ENCODE results near the gene KIAA1755. TPM values are rescaled to one million over a fixed set of nuclear protein-coding genes. Genes with fewer than 3 reads are reported as not detected.

Gene KIAA1755
- total and polyA plus RNA-seq, 9 of the 15 experiments (the other 6 are each of a cell fraction or from before 2014, with no cell fraction given), result not detected

GRCh38 chr20:38165089-38165965 is 95.2 kb downstream of the KIAA1755 start, which contains the start of gene TGM2:
Gene TGM2, minus strand, starts transcription at chr20:38165270. Its CDS starts 72 bp downstream, at chr20:38165198.
- no TSS peak for BruUV-seq (replicated peaks)
- WGBS (ENCODE audit: insufficient coverage, low coverage, missing lambda C conversion rate), result 13% methylated on average over 29 of the region's 46 CpGs
- H3K36me3 ChIP-seq (ENCODE audit: control insufficient read depth, insufficient read depth, low read length), result peaks cover 12% of the 10 kb centered on the region
- H3K9ac ChIP-seq (ENCODE audit: insufficient read depth in 1 of 2, low read depth in 2 of 2, low read length in 2 of 2), result peak within 1 kb of the TSS; percentile 67 to 89
- POLR2A ChIA-PET, result interaction anchor here (0.6 to 1.8 kb wide), 3 partner anchors 51 to 627 kb away, joined by 3 to 5 read pairs (median 3); no protein-coding TSS in a partner anchor
- in situ Hi-C loops (cut with MboI), result loop anchor here (10.0 kb wide), 1 partner anchor 91 kb away; no protein-coding TSS in a partner anchor
- H4K20me1 ChIP-seq (replicated peaks; ENCODE audit: control insufficient read depth, insufficient read depth, low read length), result 0 out of 2 replicates have a peak, but pooled peaks cover under 1% of the 10 kb centered on the region
- no peaks in the 10 kb centered on the region for H3K9me3 ChIP-seq (replicated peaks; ENCODE audit: control insufficient read depth, insufficient read depth, low read depth, low read length)
- DNase-seq (ENCODE audit: extremely low read depth in 1 of 4, low spot score in 3 of 4) (peak; percentile 90 to 96 (median 94)), FAIRE-seq (peak; percentile 59), ATAC-seq (peak; percentile 96)
- H2AFZ ChIP-seq (ENCODE audit: low read depth, low read length), result peak within 1 kb of the TSS; percentile 82
- peak within 1 kb of the TSS; percentile 61 for H3K27ac ChIP-seq (ENCODE audit: extremely low read depth, low read depth, low read length)
- peak within 1 kb of the TSS; percentile 54 for H3K4me3 ChIP-seq
- intact Hi-C loops (cut with micrococcal nuclease), result loop anchor here (1.0 to 2.0 kb wide), 4 partner anchors 52 to 108 kb away; no protein-coding TSS in a partner anchor
- H3K9me1 ChIP-seq (ENCODE audit: control insufficient read depth, insufficient read depth, low read length), result no peaks in the 10 kb centered on the region
- H3K27me3 ChIP-seq (ENCODE audit: control insufficient read depth in 2 of 2, insufficient read depth in 2 of 2, low read length in 2 of 2), result no peaks in the 10 kb centered on the region
- peak within 1 kb of the TSS; percentile 99 for H3K4me2 ChIP-seq (ENCODE audit: insufficient read depth, low read length)
- CTCF ChIA-PET (ENCODE audit: low intra/inter-chr PET ratio), result interaction anchor here (1.0 to 3.4 kb wide), 3 partner anchors 92 to 108 kb away, joined by 3 to 30 read pairs (median 15); no protein-coding TSS in a partner anchor
- H3K4me1 ChIP-seq (replicated peaks in 1 of 2; ENCODE audit: control insufficient read depth in 2 of 2, insufficient read depth in 2 of 2, low read length in 2 of 2), result peaks cover 43 to 48% of the 10 kb centered on the region in 2 experiments; a peak in 4 of 5 replicates
- H3K79me2 ChIP-seq (ENCODE audit: control insufficient read depth, insufficient read depth, low read length), result peaks cover 42% of the 10 kb centered on the region
- TF ChIP-seq POLR2A (conservative IDR thresholded peaks at IDR 0.05) (no peak; the same call in 1 of the 2 replicates), GTF3C2 (IDR thresholded peaks at IDR 0.05; ENCODE audit: borderline replicate concordance, extremely low read depth, insufficient read length) (no peak), ZBTB17 (CRISPR knock-in tag; IDR thresholded peaks at IDR 0.05) (no peak), XRCC5 (IDR thresholded peaks at IDR 0.05; ENCODE audit: low read depth, low read length) (peak; percentile 62), FOXJ3 (CRISPR knock-in tag; IDR thresholded peaks at IDR 0.05) (no peak), SRSF9 (IDR thresholded peaks at IDR 0.05; ENCODE audit: borderline replicate concordance, low read depth, low read length) (no peak), RBM14 (IDR thresholded peaks at IDR 0.05; ENCODE audit: borderline replicate concordance, insufficient read depth, low read depth, low read length) (no peak), E2F1 (CRISPR knock-in tag; IDR thresholded peaks at IDR 0.05) (no peak), TRIM24 (IDR thresholded peaks at IDR 0.05) (peak; percentile 51 to 61; a peak in 1 of 4 replicates), SOX6 (IDR thresholded peaks at IDR 0.05) (0 out of 2 replicates have a peak, but pooled peaks have one; percentile 23), WHSC1 (IDR thresholded peaks at IDR 0.05; ENCODE audit: low read length) (no peak), CBX5 (IDR thresholded peaks at IDR 0.05; ENCODE audit: borderline replicate concordance, low read depth) (no peak), RBM22 (IDR thresholded peaks at IDR 0.05; ENCODE audit: low read depth, low read length, poor library complexity, severe bottlenecking) (no peak)
- TF ChIP-seq, protein P1, sequence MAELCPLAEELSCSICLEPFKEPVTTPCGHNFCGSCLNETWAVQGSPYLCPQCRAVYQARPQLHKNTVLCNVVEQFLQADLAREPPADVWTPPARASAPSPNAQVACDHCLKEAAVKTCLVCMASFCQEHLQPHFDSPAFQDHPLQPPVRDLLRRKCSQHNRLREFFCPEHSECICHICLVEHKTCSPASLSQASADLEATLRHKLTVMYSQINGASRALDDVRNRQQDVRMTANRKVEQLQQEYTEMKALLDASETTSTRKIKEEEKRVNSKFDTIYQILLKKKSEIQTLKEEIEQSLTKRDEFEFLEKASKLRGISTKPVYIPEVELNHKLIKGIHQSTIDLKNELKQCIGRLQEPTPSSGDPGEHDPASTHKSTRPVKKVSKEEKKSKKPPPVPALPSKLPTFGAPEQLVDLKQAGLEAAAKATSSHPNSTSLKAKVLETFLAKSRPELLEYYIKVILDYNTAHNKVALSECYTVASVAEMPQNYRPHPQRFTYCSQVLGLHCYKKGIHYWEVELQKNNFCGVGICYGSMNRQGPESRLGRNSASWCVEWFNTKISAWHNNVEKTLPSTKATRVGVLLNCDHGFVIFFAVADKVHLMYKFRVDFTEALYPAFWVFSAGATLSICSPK (IDR thresholded peaks at IDR 0.05; ENCODE audit: borderline replicate concordance), result peak; percentile 21; the same call in 1 of the 2 replicates

Measured in K562 (cell line).